Spleen (tissue), 7 donors: ENCODE data around the gene RERG.

ENCODE experiments used
- POLR2AphosphoS5 ChIP-seq, 3 donors: sonication (generic); formaldehyde crosslinking; IDR thresholded peaks; one replicate each; pipeline ENCODE4 v1.5.1; 2017; ENCODE audit warnings: antibody characterized with exemption in 3 of 3
- TF ChIP-seq, protein P1 (sequence below), 11 experiments: fragments of 200-600 bp in 7 of 11; fragments of 450-650 bp in 4 of 11; sonication (generic) in 4 of 11; IDR thresholded peaks in 8 of 11; conservative IDR thresholded peaks in 3 of 11; 1 replicate in 7 of 11; 2 replicates in 4 of 11; pipeline versions ENCODE4 v1.4.0 to v1.8.0; 2016 to 2021; ENCODE audit warnings: antibody characterized with exemption in 11 of 11, inconsistent platforms in 4 of 11, mild to moderate bottlenecking in 1 of 11
- donor health status: DM: no; HTN: no; CAD: no; lungs with moderate emphysema.
- donor health status: DM: no; HTN: no; CAD: no.
- donor health status: DM: no; HTN: no; CAD: no.

DNA sequence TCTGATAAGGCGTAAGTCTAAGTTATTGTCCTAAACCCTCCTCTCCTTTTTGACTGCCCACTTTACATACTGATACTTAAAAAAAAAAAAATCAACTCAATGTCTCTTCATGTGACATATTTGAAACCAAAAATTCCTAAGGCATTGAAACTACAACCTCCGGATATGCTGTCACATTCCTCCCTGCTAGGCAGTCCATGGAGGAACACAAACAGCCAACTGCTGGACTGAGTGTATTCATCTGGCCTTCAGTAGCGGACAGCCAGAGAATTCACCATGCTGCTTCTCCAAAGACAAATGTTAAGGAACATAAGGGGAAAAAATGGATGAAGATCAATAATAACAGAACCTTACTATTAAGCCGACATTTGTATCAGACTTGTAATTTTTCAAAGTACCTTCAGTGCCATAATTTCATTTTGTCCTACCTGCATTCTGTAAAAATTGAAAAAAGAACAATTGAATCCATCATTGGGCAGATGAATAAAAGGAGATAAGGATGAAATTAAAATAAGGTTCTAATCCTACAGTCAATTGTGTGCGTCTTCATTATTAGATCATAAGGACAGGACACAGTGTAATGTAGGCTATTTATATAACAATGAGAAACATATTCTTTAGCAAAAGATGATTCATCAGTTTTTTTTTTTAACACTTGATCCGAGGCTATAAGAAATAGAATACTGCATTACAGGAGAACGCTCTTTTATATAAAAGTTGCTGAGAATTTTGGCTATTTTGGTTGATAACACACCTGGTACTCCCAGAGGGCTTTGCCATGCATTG, 12.2 kb downstream of the RERG start:
- TF ChIP-seq, protein P1, sequence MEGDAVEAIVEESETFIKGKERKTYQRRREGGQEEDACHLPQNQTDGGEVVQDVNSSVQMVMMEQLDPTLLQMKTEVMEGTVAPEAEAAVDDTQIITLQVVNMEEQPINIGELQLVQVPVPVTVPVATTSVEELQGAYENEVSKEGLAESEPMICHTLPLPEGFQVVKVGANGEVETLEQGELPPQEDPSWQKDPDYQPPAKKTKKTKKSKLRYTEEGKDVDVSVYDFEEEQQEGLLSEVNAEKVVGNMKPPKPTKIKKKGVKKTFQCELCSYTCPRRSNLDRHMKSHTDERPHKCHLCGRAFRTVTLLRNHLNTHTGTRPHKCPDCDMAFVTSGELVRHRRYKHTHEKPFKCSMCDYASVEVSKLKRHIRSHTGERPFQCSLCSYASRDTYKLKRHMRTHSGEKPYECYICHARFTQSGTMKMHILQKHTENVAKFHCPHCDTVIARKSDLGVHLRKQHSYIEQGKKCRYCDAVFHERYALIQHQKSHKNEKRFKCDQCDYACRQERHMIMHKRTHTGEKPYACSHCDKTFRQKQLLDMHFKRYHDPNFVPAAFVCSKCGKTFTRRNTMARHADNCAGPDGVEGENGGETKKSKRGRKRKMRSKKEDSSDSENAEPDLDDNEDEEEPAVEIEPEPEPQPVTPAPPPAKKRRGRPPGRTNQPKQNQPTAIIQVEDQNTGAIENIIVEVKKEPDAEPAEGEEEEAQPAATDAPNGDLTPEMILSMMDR (IDR thresholded peaks at IDR 0.05 in 8 of 11, conservative IDR thresholded peaks at IDR 0.05 in 3 of 11): no peak
- no peak for TF ChIP-seq POLR2AphosphoS5 (IDR thresholded peaks at IDR 0.05)
